T-helper 2 cell treated with Interferon-gamma antibody and Interleukin-4, amounts not matched to agents 5 μg/mL and 100 μg/mL, for 36 hours (primary cell): Measurements from ENCODE around the gene PGM5.
"Not testable (repeated sequence)": the region's sequence is repeated elsewhere in the genome, so short reads cannot be mapped to it uniquely, and the experiment has no call there.

Source experiments
- DNase-seq: peaks from one replicate; pipeline ENCODE4 v3.0.0; 2021; ENCODE audit warnings: low spot score
- H3K27ac Mint-ChIP-seq: one replicate; pipeline ENCODE4 v1.8.0; 2021; ENCODE audit warnings: mild to moderate bottlenecking, mixed read lengths
- H3K27me3 Mint-ChIP-seq: one replicate; pipeline ENCODE4 v1.8.0; 2021; ENCODE audit warnings: low read depth, mixed read lengths
- H3K36me3 Mint-ChIP-seq: one replicate; pipeline ENCODE4 v1.8.0; 2021; ENCODE audit warnings: low read depth, mixed read lengths
- H3K4me1 Mint-ChIP-seq: one replicate; pipeline ENCODE4 v1.8.0; 2021; ENCODE audit warnings: low read depth, mixed read lengths
- H3K4me3 Mint-ChIP-seq: one replicate; pipeline ENCODE4 v1.8.0; 2022; ENCODE audit warnings: mild to moderate bottlenecking, moderate library complexity, mixed read lengths
- H3K9me3 Mint-ChIP-seq: one replicate; pipeline ENCODE4 v1.8.0; 2021; ENCODE audit warnings: mixed read lengths

PGM5 gene

GRCh38 chr9:68356380-68357118, at the start of gene PGM5:
Gene PGM5 (plus strand): TSS chr9:68356611. CDS start chr9:68357128, 517 bp downstream.
- not testable (repeated sequence) for H3K27ac Mint-ChIP-seq, H3K9me3 Mint-ChIP-seq, H3K36me3 Mint-ChIP-seq, H3K4me1 Mint-ChIP-seq
- Mint-ChIP-seq H3K4me3 (peak within 1 kb of the TSS; percentile 76), H3K27me3 (peaks cover 34% of the 10 kb centered on the region)
- DNase-seq = peak; percentile 4

DNA sequence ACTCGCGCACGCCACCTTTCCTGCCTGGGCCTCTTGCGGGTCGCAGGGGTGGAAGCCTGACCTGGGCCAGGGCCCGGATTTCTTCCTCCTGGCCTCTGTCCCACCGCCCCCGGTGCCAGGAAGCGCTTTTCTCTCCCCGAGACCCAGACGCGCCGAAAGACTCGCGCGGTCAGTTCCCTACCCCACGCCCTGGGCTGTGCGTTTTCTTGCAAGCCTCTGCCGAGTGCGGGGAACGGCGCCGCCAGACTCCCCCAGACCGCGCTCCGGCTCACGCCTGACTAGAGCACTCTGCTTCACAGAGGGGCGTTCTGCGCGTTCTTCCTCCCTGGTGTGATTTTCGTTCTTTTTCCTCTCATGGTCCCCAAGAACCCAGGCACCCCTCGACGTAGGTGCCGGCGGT, 49.3 kb upstream of the PGM5 start:
- H3K9me3 Mint-ChIP-seq, H3K27ac Mint-ChIP-seq, H3K4me3 Mint-ChIP-seq, H3K4me1 Mint-ChIP-seq, H3K27me3 Mint-ChIP-seq, H3K36me3 Mint-ChIP-seq, DNase-seq: not testable (repeated sequence)

DNA sequence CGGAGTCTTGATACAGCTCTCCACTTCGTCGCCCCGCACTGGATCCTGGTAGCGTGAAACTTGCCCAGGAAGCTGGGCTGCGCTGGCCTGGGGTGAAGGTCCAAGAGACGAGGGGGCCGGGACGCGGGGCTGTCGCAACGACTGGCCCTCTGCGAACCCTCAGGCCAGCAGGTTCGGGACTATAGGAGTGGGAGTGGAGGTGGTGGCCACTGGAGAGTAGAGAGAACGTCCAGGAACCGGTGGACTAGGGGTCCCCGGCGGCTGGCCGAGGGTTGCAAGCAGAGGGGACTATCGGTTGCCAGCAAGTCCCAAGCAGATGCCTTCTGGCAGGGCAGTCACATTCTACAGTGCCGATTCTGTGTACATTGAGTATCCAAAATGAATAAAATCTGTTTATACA, 48.8 kb upstream of the PGM5 start:
- H3K4me1 Mint-ChIP-seq, H3K36me3 Mint-ChIP-seq, H3K27me3 Mint-ChIP-seq, H3K27ac Mint-ChIP-seq, DNase-seq, H3K9me3 Mint-ChIP-seq, H3K4me3 Mint-ChIP-seq: not testable (repeated sequence)

GRCh38 chr9:68311208-68311607, 45.2 kb upstream of the PGM5 start:
- H3K4me1 Mint-ChIP-seq, H3K27me3 Mint-ChIP-seq, H3K9me3 Mint-ChIP-seq, H3K36me3 Mint-ChIP-seq, H3K4me3 Mint-ChIP-seq, DNase-seq, H3K27ac Mint-ChIP-seq: not testable (repeated sequence)

DNA sequence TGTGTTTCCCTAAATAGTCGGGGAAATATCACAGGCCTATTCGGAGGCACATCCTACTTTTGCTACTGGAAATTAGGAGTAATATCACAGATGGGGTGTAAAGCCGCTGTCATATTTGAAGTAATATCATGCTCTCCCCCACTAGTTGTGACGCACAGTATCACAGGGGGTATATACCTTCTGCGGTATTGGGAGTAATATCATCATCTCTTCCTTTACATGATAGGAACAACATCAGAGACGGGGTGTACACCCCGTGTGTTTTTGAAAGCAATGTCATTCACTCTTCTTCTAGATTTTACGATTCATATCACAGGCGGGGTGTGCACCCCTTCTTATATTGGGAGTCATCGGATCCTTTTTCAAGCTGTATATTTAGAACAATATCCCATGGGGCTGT, 38.2 kb upstream of the PGM5 start:
- not testable (repeated sequence) for H3K9me3 Mint-ChIP-seq

GRCh38 chr9:68323749-68324148, 32.7 kb upstream of the PGM5 start:
- not testable (repeated sequence) for H3K27ac Mint-ChIP-seq, H3K36me3 Mint-ChIP-seq, H3K4me3 Mint-ChIP-seq, H3K27me3 Mint-ChIP-seq, H3K9me3 Mint-ChIP-seq, H3K4me1 Mint-ChIP-seq, DNase-seq

More for the DNA sequence above, 38.2 kb upstream of the PGM5 start:
- H3K36me3 Mint-ChIP-seq, H3K4me1 Mint-ChIP-seq, H3K27me3 Mint-ChIP-seq, H3K27ac Mint-ChIP-seq, H3K4me3 Mint-ChIP-seq, DNase-seq: not testable (repeated sequence)

- H3K9me3 Mint-ChIP-seq, H3K27me3 Mint-ChIP-seq, H3K27ac Mint-ChIP-seq, H3K36me3 Mint-ChIP-seq, H3K4me1 Mint-ChIP-seq, DNase-seq, H3K4me3 Mint-ChIP-seq: not testable (repeated sequence)
Measured at GRCh38 chr9:68324518-68324917, 31.9 kb upstream of the PGM5 start.

DNA sequence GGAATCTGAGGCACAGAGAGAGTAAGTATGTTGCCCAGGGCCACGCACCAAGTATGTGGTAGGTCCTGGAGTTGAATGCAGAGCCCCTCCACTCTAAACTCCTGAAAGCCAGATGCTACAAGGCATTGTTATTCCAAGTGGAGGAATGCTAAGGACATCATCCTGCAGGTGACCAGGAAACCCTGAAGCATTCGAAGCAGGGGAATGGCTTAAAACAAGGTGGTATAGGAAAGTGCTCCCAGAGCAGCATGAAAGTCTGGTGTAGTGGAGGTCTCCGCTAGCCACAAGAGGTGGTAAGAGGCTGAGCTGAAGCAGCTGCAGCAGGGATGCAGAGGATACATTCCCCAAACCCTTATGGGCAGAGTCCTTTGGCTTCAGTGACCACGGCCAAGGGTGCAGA, 27.3 kb upstream of the PGM5 start:
- not testable (repeated sequence) for H3K9me3 Mint-ChIP-seq, H3K27ac Mint-ChIP-seq, H3K27me3 Mint-ChIP-seq, DNase-seq, H3K4me3 Mint-ChIP-seq, H3K4me1 Mint-ChIP-seq, H3K36me3 Mint-ChIP-seq

DNA sequence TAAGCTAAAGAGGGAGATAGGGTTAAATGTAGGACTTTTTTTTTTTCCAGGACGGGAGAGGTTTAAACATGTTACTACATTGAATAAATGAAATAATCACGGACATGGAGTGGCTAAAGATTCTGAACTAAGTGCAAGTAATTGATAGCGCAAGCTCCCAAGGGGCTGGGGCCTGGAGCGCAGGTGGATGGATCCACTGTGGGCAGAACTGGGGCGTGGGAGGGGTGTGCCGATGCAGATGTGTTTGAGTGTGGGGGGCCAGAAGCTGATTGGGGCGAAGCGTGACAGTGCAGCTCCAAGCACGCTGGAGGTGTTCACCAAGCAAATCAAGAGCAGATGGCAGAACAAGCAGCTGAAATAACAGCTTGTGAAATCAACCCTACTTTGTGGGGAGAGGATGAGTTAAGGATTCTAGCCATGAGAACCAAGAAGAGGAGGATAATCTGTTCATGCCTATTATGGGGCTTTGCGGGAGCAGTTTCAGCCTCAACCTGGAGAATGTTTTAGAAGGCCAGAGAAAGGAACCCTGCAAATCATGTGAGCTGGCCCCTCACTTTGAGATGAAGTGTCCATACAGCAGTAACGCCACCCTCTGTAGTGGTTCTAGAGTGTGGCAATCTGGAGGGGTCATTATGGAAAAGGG, 25.8 kb upstream of the PGM5 start:
- H3K27me3 Mint-ChIP-seq, H3K27ac Mint-ChIP-seq, H3K4me3 Mint-ChIP-seq: not testable (repeated sequence)

GRCh38 chr9:68332122-68332521, 24.3 kb upstream of the PGM5 start:
- H3K4me3 Mint-ChIP-seq, H3K27ac Mint-ChIP-seq, H3K36me3 Mint-ChIP-seq, H3K4me1 Mint-ChIP-seq, DNase-seq, H3K9me3 Mint-ChIP-seq, H3K27me3 Mint-ChIP-seq: not testable (repeated sequence)

More for the DNA sequence above, 25.8 kb upstream of the PGM5 start:
- not testable (repeated sequence) for DNase-seq, H3K36me3 Mint-ChIP-seq, H3K4me1 Mint-ChIP-seq, H3K9me3 Mint-ChIP-seq

DNA sequence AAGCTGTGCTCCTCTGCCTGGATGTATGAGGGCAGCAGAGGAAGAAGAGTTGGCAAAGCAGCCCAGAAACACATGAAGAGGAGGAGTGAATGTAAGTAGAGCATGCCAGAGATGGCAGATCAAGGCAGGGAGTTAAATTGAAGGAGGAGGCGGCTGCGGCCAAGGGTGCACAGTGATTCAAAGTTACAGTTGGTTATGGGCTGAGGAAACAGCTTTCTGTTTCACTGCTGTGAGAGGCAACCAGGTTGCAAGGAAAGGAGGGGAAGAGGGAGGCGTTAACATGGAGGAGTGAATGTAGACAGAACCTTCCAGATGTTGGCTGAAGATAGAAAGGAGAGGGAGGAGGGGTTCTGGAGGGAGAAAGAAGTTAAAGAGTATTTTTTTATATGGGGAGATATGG, 20.5 kb upstream of the PGM5 start:
- not testable (repeated sequence) for H3K9me3 Mint-ChIP-seq, DNase-seq, H3K4me3 Mint-ChIP-seq, H3K4me1 Mint-ChIP-seq, H3K27me3 Mint-ChIP-seq, H3K36me3 Mint-ChIP-seq
- H3K27ac Mint-ChIP-seq = peak overlapping the region; percentile 20

GRCh38 chr9:68336639-68337339, 19.6 kb upstream of the PGM5 start:
- DNase-seq, H3K9me3 Mint-ChIP-seq, H3K4me3 Mint-ChIP-seq, H3K36me3 Mint-ChIP-seq, H3K27me3 Mint-ChIP-seq, H3K27ac Mint-ChIP-seq, H3K4me1 Mint-ChIP-seq: not testable (repeated sequence)

GRCh38 chr9:68338000-68338399, 18.4 kb upstream of the PGM5 start:
- H3K4me1 Mint-ChIP-seq, H3K27ac Mint-ChIP-seq, H3K9me3 Mint-ChIP-seq, H3K36me3 Mint-ChIP-seq, H3K4me3 Mint-ChIP-seq, H3K27me3 Mint-ChIP-seq, DNase-seq: not testable (repeated sequence)

- H3K36me3 Mint-ChIP-seq, H3K9me3 Mint-ChIP-seq, H3K4me3 Mint-ChIP-seq, H3K27me3 Mint-ChIP-seq, H3K4me1 Mint-ChIP-seq, H3K27ac Mint-ChIP-seq, DNase-seq: not testable (repeated sequence)
Measured at GRCh38 chr9:68342265-68343025, 14.0 kb upstream of the PGM5 start.
